SK-N-SH (cell line): ENCODE results near the gene EXOC4. TPM values are rescaled to one million over a fixed set of nuclear protein-coding genes. Genes with fewer than 3 reads are reported as not detected.

Experiments used
- CTCF ChIA-PET: fragments of 300-600, 350-600 bp; formaldehyde crosslinking; extraction: SDS; loops from one replicate; lab custom pipeline; 2021; lab: Yijun Ruan, JAX
- POLR2A ChIA-PET: fragments of 350-600 bp; sonication (Branson Sonifier 250); formaldehyde crosslinking; extraction: SDS; loops from one replicate; lab custom pipeline; 2020; ENCODE audit warnings: antibody characterized with exemption, inconsistent platforms; lab: Yijun Ruan, JAX
- DNase-seq: peaks from one replicate; pipeline ENCODE4 v3.0.0; 2012
- H2AFZ ChIP-seq: fragments of 200-600 bp; sonication (generic); 2 replicates; pipeline ENCODE4 v1.8.1; 2016; ENCODE audit warnings: antibody characterized with exemption, mild to moderate bottlenecking, low read depth
- H3F3A ChIP-seq: fragments of 200-600 bp; sonication (generic); replicated peaks from 2 replicates; pipeline ENCODE3; 2016; ENCODE audit warnings: antibody characterized with exemption, mild to moderate bottlenecking; ENCODE audit not compliant: insufficient read depth
- H3K27ac ChIP-seq, 2 experiments: fragments of 200-500 bp in 1 of 2; fragments of 200-600 bp in 1 of 2; sonication (Bioruptor generic) in 1 of 2; sonication (generic), shearing (Covaris generic) in 1 of 2; 2 replicates each; pipeline versions ENCODE4 v1.5.1 to v1.6.1; 2014 to 2016; ENCODE audit warnings: low read depth in 2 of 2, inconsistent platforms in 1 of 2, low read length in 1 of 2, mild to moderate bottlenecking in 1 of 2, mixed read lengths in 1 of 2
- H3K27me3 ChIP-seq: fragments of 200-600 bp; sonication (generic), shearing (Covaris generic); 2 replicates; pipeline ENCODE4 v1.6.1; 2016; ENCODE audit warnings: mixed run types; ENCODE audit not compliant: insufficient read depth
- H3K36me3 ChIP-seq, 2 experiments: fragments of 200-500 bp in 1 of 2; fragments of 200-600 bp in 1 of 2; sonication (Bioruptor generic) in 1 of 2; sonication (generic) in 1 of 2; replicated peaks in 1 of 2; 2 replicates each; pipeline versions ENCODE3 to v1.5.1; 2014 to 2016; ENCODE audit warnings: low read length in 1 of 2, mild to moderate bottlenecking in 1 of 2; ENCODE audit not compliant: insufficient read depth in 2 of 2, control insufficient read depth in 1 of 2
- H3K4me1 ChIP-seq, 2 experiments: fragments of 200-500 bp in 1 of 2; fragments of 200-600 bp in 1 of 2; sonication (Bioruptor generic) in 1 of 2; sonication (generic), shearing (Covaris generic) in 1 of 2; 2 replicates each; pipeline versions ENCODE4 v1.5.1 to v1.6.1; 2014 to 2016; ENCODE audit warnings: low read depth in 1 of 2, low read length in 1 of 2, mixed run types in 1 of 2; ENCODE audit not compliant: insufficient read depth in 2 of 2, control insufficient read depth in 1 of 2
- H3K4me2 ChIP-seq: fragments of 200-600 bp; sonication (generic), shearing (Covaris generic); 2 replicates; pipeline ENCODE4 v1.6.1; 2017; ENCODE audit warnings: mixed run types
- H3K4me3 ChIP-seq, 2 experiments: fragments of 200-500 bp in 1 of 2; fragments of 200-600 bp in 1 of 2; sonication (Bioruptor generic) in 1 of 2; sonication (generic), shearing (Covaris generic) in 1 of 2; 2 replicates each; pipeline versions ENCODE4 v1.5.1 to v1.8.1; 2014 to 2016; ENCODE audit warnings: low read depth in 2 of 2, inconsistent platforms in 1 of 2, low read length in 1 of 2, mild to moderate bottlenecking in 1 of 2, mixed read lengths in 1 of 2, moderate library complexity in 1 of 2
- H3K79me2 ChIP-seq: fragments of 200-600 bp; sonication (generic); 2 replicates; pipeline ENCODE4 v1.8.1; 2017; ENCODE audit warnings: mild to moderate bottlenecking; ENCODE audit not compliant: insufficient read depth
- H3K9ac ChIP-seq: fragments of 200-600 bp; sonication (generic); 2 replicates; pipeline ENCODE4 v1.6.1; 2017; ENCODE audit warnings: mixed run types
- H3K9me2 ChIP-seq: fragments of 200-600 bp; sonication (generic); 2 replicates; pipeline ENCODE4 v1.6.1; 2017; ENCODE audit warnings: mixed run types
- H3K9me3 ChIP-seq: fragments of 200-600 bp; sonication (generic); 2 replicates; pipeline ENCODE4 v1.6.1; 2017; ENCODE audit warnings: mixed run types, mild to moderate bottlenecking, moderate library complexity
- H4K20me1 ChIP-seq: fragments of 200-600 bp; sonication (generic); 2 replicates; pipeline ENCODE4 v1.6.1; 2017; ENCODE audit warnings: mild to moderate bottlenecking, mixed run types; ENCODE audit not compliant: insufficient read depth
- CHD2 ChIP-seq: fragments of 150-350 bp; IDR thresholded peaks from 2 replicates; pipeline ENCODE4 v1.6.1; 2018; ENCODE audit warnings: low read length; ENCODE audit not compliant: partially characterized antibody
- ELF1 ChIP-seq: IDR thresholded peaks from 2 replicates; pipeline ENCODE4 v1.4.0; 2012
- EP300 ChIP-seq, 2 experiments: IDR thresholded peaks; 2 replicates each; pipeline versions ENCODE4 v1.4.0 to v1.6.1; 2012; ENCODE audit warnings: borderline replicate concordance in 1 of 2, low read depth in 1 of 2, low read length in 1 of 2
- EZH2phosphoT487 ChIP-seq: fragments of 200-600 bp; sonication (generic); IDR thresholded peaks from 2 replicates; pipeline ENCODE4 v1.6.1; 2017; ENCODE audit warnings: low read depth, mixed run types, mild to moderate bottlenecking, antibody characterized with exemption, moderate library complexity, borderline replicate concordance
- FOSL2 ChIP-seq: IDR thresholded peaks from 2 replicates; pipeline ENCODE4 v1.4.0; 2012; ENCODE audit warnings: low read depth, mild to moderate bottlenecking, moderate library complexity, borderline replicate concordance
- FOXJ3 ChIP-seq: sonication (generic); formaldehyde crosslinking; IDR thresholded peaks from 2 replicates; pipeline ENCODE4 v1.5.1; 2020; ENCODE audit warnings: mild to moderate bottlenecking, missing genetic modification reagents
- GABPA ChIP-seq: IDR thresholded peaks from 2 replicates; pipeline ENCODE4 v1.4.0; 2012; ENCODE audit warnings: low read depth, mild to moderate bottlenecking
- GATA2 ChIP-seq: sonication (generic); formaldehyde crosslinking; IDR thresholded peaks from 2 replicates; pipeline ENCODE4 v1.5.0; 2020; ENCODE audit warnings: mild to moderate bottlenecking, missing genetic modification reagents
- JUND ChIP-seq: IDR thresholded peaks from 2 replicates; pipeline ENCODE4 v1.4.0; 2012
- MEF2A ChIP-seq: IDR thresholded peaks from 2 replicates; pipeline ENCODE4 v1.4.0; 2012; ENCODE audit warnings: low read depth, borderline replicate concordance
- MXI1 ChIP-seq: IDR thresholded peaks from 2 replicates; pipeline ENCODE4 v1.6.1; 2012; ENCODE audit warnings: mild to moderate bottlenecking, low read depth, low read length, improper control_type of control experiment
- NFIC ChIP-seq: IDR thresholded peaks from 2 replicates; pipeline ENCODE4 v1.4.0; 2012; ENCODE audit warnings: borderline replicate concordance
- NRF1 ChIP-seq: IDR thresholded peaks from 2 replicates; pipeline ENCODE4 v1.6.1; 2012; ENCODE audit warnings: low read depth, mild to moderate bottlenecking, low read length
- PBX3 ChIP-seq: IDR thresholded peaks from 2 replicates; pipeline ENCODE4; 2012
- RAD21 ChIP-seq: IDR thresholded peaks from 2 replicates; pipeline ENCODE4 v1.6.1; 2012; ENCODE audit warnings: mild to moderate bottlenecking, low read length
- RCOR1 ChIP-seq: fragments of 150-350 bp; IDR thresholded peaks from 2 replicates; pipeline ENCODE4 v1.6.1; 2017; ENCODE audit warnings: antibody characterized with exemption, low read length
- RFX5 ChIP-seq: IDR thresholded peaks from 2 replicates; pipeline ENCODE4 v1.6.1; 2012; ENCODE audit warnings: mild to moderate bottlenecking, improper control_type of control experiment, low read length
- SIN3A ChIP-seq: IDR thresholded peaks from 2 replicates; pipeline ENCODE4 v1.6.1; 2012; ENCODE audit warnings: low read depth, mild to moderate bottlenecking, low read length, moderate library complexity, borderline replicate concordance
- TCF12 ChIP-seq: IDR thresholded peaks from 2 replicates; pipeline ENCODE4 v1.4.0; 2012
- YY1 ChIP-seq: IDR thresholded peaks from 2 replicates; pipeline ENCODE4 v1.4.0; 2012; ENCODE audit warnings: low read depth, mild to moderate bottlenecking
- WGBS: methylation state at CpG from one replicate; pipeline ENCODE4 v1.1.6; 2017; ENCODE audit warnings: low lambda C conversion rate; 5-methylcytosine and 5-hydroxymethylcytosine counted together
- polyA plus RNA-seq, 3 experiments: library from polyadenylated mRNA; depleted of rRNA; stranded (reverse); fragments of >200 nt; gene quantifications; 2 replicates each; pipeline ENCODE4 v1.2.3, GENCODE V29; 2012

The EXOC4 gene
- polyA plus RNA-seq, 1 of the 3 experiments (the other 2 are of a cell fraction) = 37.3 TPM

- no peak overlapping the region for H3K4me3 ChIP-seq
- H3K79me2 ChIP-seq = no peaks in the 10 kb centered on the region; the same call in 1 of the 2 replicates
- H3K9ac ChIP-seq = no peak overlapping the region
- H3K9me3 ChIP-seq = no peaks in the 10 kb centered on the region
- WGBS = 99% methylated on average over 3 of the region's 4 CpGs
- H3K9me2 ChIP-seq = no peaks in the 10 kb centered on the region
- H2AFZ ChIP-seq = no peak overlapping the region
- H4K20me1 ChIP-seq = no peaks in the 10 kb centered on the region
- H3K36me3 ChIP-seq = peaks cover 0 to 4% of the 10 kb centered on the region in 2 experiments
- DNase-seq = no peak
- no peaks in the 10 kb centered on the region for H3K27me3 ChIP-seq
- H3K4me1 ChIP-seq = peaks cover 7 to 56% of the 10 kb centered on the region in 2 experiments; a peak in 3 of 4 replicates
- H3K27ac ChIP-seq = peak overlapping the region; percentile 39 to 94; a peak in 3 of 4 replicates
- POLR2A ChIA-PET = no interaction called here
- no peak overlapping the region for H3K4me2 ChIP-seq
- CTCF ChIA-PET = interaction anchor here (1.0 to 3.0 kb wide), 5 partner anchors 17 to 348 kb away, joined by 3 to 14 read pairs (median 3); no protein-coding TSS in a partner anchor
- TF ChIP-seq EP300 (IDR thresholded peaks at IDR 0.05; ENCODE audit: borderline replicate concordance in 1 of 2, low read depth in 1 of 2, low read length in 1 of 2) (no peak), PBX3 (peak; percentile 65), RCOR1 (no peak), FOSL2 (peak; percentile 43; the same call in 1 of the 2 replicates), GATA2 (CRISPR knock-in tag) (no peak), JUND (peak; percentile 32; the same call in 1 of the 2 replicates), TCF12 (0 out of 2 replicates have a peak, but pooled peaks have one; percentile 11), MEF2A (no peak), GABPA (no peak), MXI1 (no peak), NFIC (no peak)
- no peaks in the 10 kb centered on the region for H3F3A ChIP-seq
Observed at GRCh38 chr7:133668296-133669060, 415.6 kb downstream of the EXOC4 start.

GRCh38 chr7:133669061-133669455 is 416.2 kb downstream of the EXOC4 start:
- Histone ChIP-seq H3K9me2 (no peaks in the 10 kb centered on the region), H3K4me3 (no peak overlapping the region), H3K4me2 (no peak overlapping the region), H3F3A (no peaks in the 10 kb centered on the region), H3K79me2 (no peaks in the 10 kb centered on the region; the same call in 1 of the 2 replicates), H4K20me1 (no peaks in the 10 kb centered on the region), H3K27me3 (no peaks in the 10 kb centered on the region), H3K27ac (peak overlapping the region in 1 of 2 experiments; percentile 91; a peak in 2 of 4 replicates), H3K9ac (no peak overlapping the region), H3K9me3 (no peaks in the 10 kb centered on the region), H2AFZ (no peak overlapping the region), H3K4me1 (peaks cover 7 to 51% of the 10 kb centered on the region in 2 experiments; a peak in 3 of 4 replicates), H3K36me3 (peaks cover 0 to 2% of the 10 kb centered on the region in 2 experiments)
- WGBS = 82% methylated on average over 6 of the region's 6 CpGs
- ChIA-PET CTCF (interaction anchor here (1.0 to 3.0 kb wide), 8 partner anchors 8 to 347 kb away, joined by 3 to 14 read pairs (median 3); no protein-coding TSS in a partner anchor), POLR2A (no interaction called here)
- no peak for DNase-seq
- TF ChIP-seq YY1 = no peak
- no peak for TF ChIP-seq FOXJ3 (CRISPR knock-in tag)
- TF ChIP-seq JUND = no peak
- TF ChIP-seq ELF1 = no peak
- no peak for TF ChIP-seq EZH2phosphoT487
- TF ChIP-seq RAD21 = no peak
- TF ChIP-seq GABPA = no peak
- TF ChIP-seq RCOR1 = no peak
- TF ChIP-seq SIN3A = no peak
- no peak for TF ChIP-seq RFX5
- no peak for TF ChIP-seq NRF1
- TF ChIP-seq CHD2 = no peak
